NCI-H2227 (cell line): ENCODE measurements around the gene CABLES1.
"Not testable (repeated sequence)": the region's sequence is repeated elsewhere in the genome, so short reads cannot be mapped to it uniquely, and the experiment has no call there.

Experiments used
- DNase-seq: peaks from one replicate; lab custom pipeline; 2025; ENCODE audit not compliant: unreplicated experiment; lab: John Stamatoyannopoulos, UW

CABLES1 gene

GRCh38 chr18:23259701-23260681 is 124.7 kb downstream of the CABLES1 start:
- peak; percentile 25 for DNase-seq

- DNase-seq: no peak
Measured at GRCh38 chr18:23260926-23261590, 125.8 kb downstream of the CABLES1 start.

- no peak for DNase-seq
Measured at GRCh38 chr18:23263551-23264235, 128.4 kb downstream of the CABLES1 start.

- no peak for DNase-seq
Measured at GRCh38 chr18:23265682-23266399, 130.6 kb downstream of the CABLES1 start.

- no peak for DNase-seq
Measured at GRCh38 chr18:23266717-23267446, 131.6 kb downstream of the CABLES1 start.

- no peak for DNase-seq
Measured at GRCh38 chr18:23267447-23267776, 132.1 kb downstream of the CABLES1 start.

GRCh38 chr18:23268641-23269040 is 133.4 kb downstream of the CABLES1 start:
- no peak for DNase-seq

- DNase-seq: not testable (repeated sequence)
Measured at GRCh38 chr18:23269068-23269467, 133.8 kb downstream of the CABLES1 start.

- no peak for DNase-seq
Measured at GRCh38 chr18:23269928-23270327, 134.6 kb downstream of the CABLES1 start.

- DNase-seq: no peak
Measured at GRCh38 chr18:23270986-23271680, 135.8 kb downstream of the CABLES1 start.

GRCh38 chr18:23272498-23273232 is 137.4 kb downstream of the CABLES1 start:
- no peak for DNase-seq

GRCh38 chr18:23273443-23273966 is 138.2 kb downstream of the CABLES1 start:
- no peak for DNase-seq

- DNase-seq: no peak
Measured at GRCh38 chr18:23274638-23275482, 139.6 kb downstream of the CABLES1 start.

GRCh38 chr18:23276451-23276850 is 141.2 kb downstream of the CABLES1 start:
- no peak for DNase-seq

GRCh38 chr18:23277399-23277798 is 142.1 kb downstream of the CABLES1 start:
- no peak for DNase-seq

- no peak for DNase-seq
Measured at GRCh38 chr18:23279931-23280330, 144.6 kb downstream of the CABLES1 start.

- DNase-seq: no peak
Measured at GRCh38 chr18:23280844-23281243, 145.6 kb downstream of the CABLES1 start.
